Measurements from ENCODE around the gene PPP6R1. TPM values are rescaled to one million over a fixed set of nuclear protein-coding genes. Genes with fewer than 3 reads are reported as not detected.

PPP6R1 gene
- total and polyA plus RNA-seq, 2 experiments from 2014 or later: 37.1 to 76.0 TPM

GRCh38 chr19:55258476-55258827 lies 365 bp downstream of the PPP6R1 start:
- Histone ChIP-seq H4K20me1 (ENCODE audit: insufficient read depth, poor library complexity, severe bottlenecking) (peaks cover 48% of the 10 kb centered on the region), H3K27ac (peak overlapping the region; percentile 94), H2AFZ (peak overlapping the region; percentile 59), H3K36me3 (replicated peaks; ENCODE audit: insufficient read depth, low read depth) (no peaks in the 10 kb centered on the region), H3K4me3 (peak overlapping the region; percentile 53), H3K27me3 (no peaks in the 10 kb centered on the region), H3K9me3 (ENCODE audit: low read depth) (no peaks in the 10 kb centered on the region), H3K4me2 (peak overlapping the region; percentile 97), H3K9me2 (replicated peaks; ENCODE audit: insufficient read depth) (no peaks in the 10 kb centered on the region), H3K4me1 (ENCODE audit: insufficient read depth) (peaks cover 25% of the 10 kb centered on the region), H3K79me2 (peaks cover 54% of the 10 kb centered on the region)
- TF ChIP-seq EZH2phosphoT487 (IDR thresholded peaks at IDR 0.05; ENCODE audit: low read depth, severe bottlenecking, unreplicated experiment) (no peak), EZH2 (IDR thresholded peaks at IDR 0.05; ENCODE audit: borderline replicate concordance) (no peak), CTCF (IDR thresholded peaks at IDR 0.05; ENCODE audit: poor library complexity) (no peak)
- DNase-seq (ENCODE audit: low spot score): peak; percentile 65
- WGBS (ENCODE audit: low lambda C conversion rate, missing lambda C conversion rate): 0% methylated on average over 19 of the region's 53 CpGs

GRCh38 chr19:55257461-55258420 lies 1.1 kb downstream of the PPP6R1 start:
- Histone ChIP-seq H2AFZ (no peak overlapping the region), H3K36me3 (replicated peaks; ENCODE audit: insufficient read depth, low read depth) (no peaks in the 10 kb centered on the region), H3K4me1 (ENCODE audit: insufficient read depth) (peaks cover 25% of the 10 kb centered on the region), H3K4me3 (peak overlapping the region; percentile 53), H3K27ac (peak overlapping the region; percentile 94), H4K20me1 (ENCODE audit: insufficient read depth, poor library complexity, severe bottlenecking) (peaks cover 55% of the 10 kb centered on the region), H3K27me3 (no peaks in the 10 kb centered on the region), H3K9me2 (replicated peaks; ENCODE audit: insufficient read depth) (no peaks in the 10 kb centered on the region), H3K79me2 (peaks cover 61% of the 10 kb centered on the region), H3K9me3 (ENCODE audit: low read depth) (no peaks in the 10 kb centered on the region), H3K4me2 (peak overlapping the region; percentile 97)
- 4% methylated on average over 38 of the region's 51 CpGs for WGBS (ENCODE audit: low lambda C conversion rate, missing lambda C conversion rate)
- no peak for TF ChIP-seq EZH2phosphoT487 (IDR thresholded peaks at IDR 0.05; ENCODE audit: low read depth, severe bottlenecking, unreplicated experiment)
- no peak for TF ChIP-seq CTCF (IDR thresholded peaks at IDR 0.05; ENCODE audit: poor library complexity)
- no peak for TF ChIP-seq EZH2 (IDR thresholded peaks at IDR 0.05; ENCODE audit: borderline replicate concordance)
- peak; percentile 48 for DNase-seq (ENCODE audit: low spot score)

- 66% methylated on average over 22 of the region's 22 CpGs for WGBS (ENCODE audit: low lambda C conversion rate, missing lambda C conversion rate)
- TF ChIP-seq CTCF (IDR thresholded peaks at IDR 0.05; ENCODE audit: poor library complexity): no peak
- no peak for TF ChIP-seq EZH2phosphoT487 (IDR thresholded peaks at IDR 0.05; ENCODE audit: low read depth, severe bottlenecking, unreplicated experiment)
- TF ChIP-seq EZH2 (IDR thresholded peaks at IDR 0.05; ENCODE audit: borderline replicate concordance): no peak
- Histone ChIP-seq H3K9me2 (replicated peaks; ENCODE audit: insufficient read depth) (no peaks in the 10 kb centered on the region), H4K20me1 (ENCODE audit: insufficient read depth, poor library complexity, severe bottlenecking) (peaks cover 64% of the 10 kb centered on the region), H3K9me3 (ENCODE audit: low read depth) (no peaks in the 10 kb centered on the region), H3K79me2 (peaks cover 70% of the 10 kb centered on the region), H3K4me1 (ENCODE audit: insufficient read depth) (peaks cover 25% of the 10 kb centered on the region), H3K27ac (peak overlapping the region; percentile 60), H3K36me3 (replicated peaks; ENCODE audit: insufficient read depth, low read depth) (no peaks in the 10 kb centered on the region), H2AFZ (no peak overlapping the region), H3K4me3 (peak overlapping the region; percentile 53), H3K27me3 (no peaks in the 10 kb centered on the region), H3K4me2 (peak overlapping the region; percentile 97)
- no peak for DNase-seq (ENCODE audit: low spot score)
Measured at GRCh38 chr19:55256562-55257460, 2.0 kb downstream of the PPP6R1 start.

Measured in hepatocyte (in vitro differentiated cells).